ENCODE results near the gene MYOD1.

MYOD1 gene

DNA sequence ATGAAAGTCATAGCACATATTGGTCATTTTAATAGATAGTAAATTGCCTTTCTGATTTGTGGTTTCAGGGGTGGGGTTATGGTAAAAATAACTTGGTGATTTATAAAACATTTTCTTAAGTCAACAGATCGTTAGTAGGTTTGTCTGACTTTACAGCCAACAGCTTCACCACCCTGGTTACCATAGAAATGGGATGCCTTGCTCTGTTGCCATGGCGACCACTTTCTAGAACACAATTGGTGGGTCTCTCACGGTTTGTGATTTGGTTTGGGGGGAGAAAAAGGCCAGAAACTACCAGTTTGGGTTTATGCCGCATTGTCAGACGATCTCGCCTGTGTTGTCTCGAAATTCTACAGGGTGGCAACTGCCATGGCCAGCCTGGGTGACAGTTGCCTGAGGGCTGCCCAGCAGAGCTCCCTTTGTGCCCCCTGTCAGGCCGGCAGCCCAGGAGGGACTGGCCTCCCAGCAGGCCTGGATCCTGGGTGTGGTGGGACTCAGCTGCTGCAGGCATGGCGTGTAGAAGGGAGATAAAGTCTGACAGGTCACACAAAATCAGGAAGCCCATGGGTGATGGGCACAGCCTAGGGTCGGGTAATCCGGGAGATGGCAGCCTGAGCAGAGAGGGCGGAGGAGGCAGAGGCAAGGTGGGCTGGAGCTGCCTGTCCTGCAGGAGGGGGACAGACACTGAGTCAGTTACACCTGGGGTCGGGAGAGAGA, 46.1 kb downstream of the MYOD1 start:
- TF ChIP-seq, protein P1, sequence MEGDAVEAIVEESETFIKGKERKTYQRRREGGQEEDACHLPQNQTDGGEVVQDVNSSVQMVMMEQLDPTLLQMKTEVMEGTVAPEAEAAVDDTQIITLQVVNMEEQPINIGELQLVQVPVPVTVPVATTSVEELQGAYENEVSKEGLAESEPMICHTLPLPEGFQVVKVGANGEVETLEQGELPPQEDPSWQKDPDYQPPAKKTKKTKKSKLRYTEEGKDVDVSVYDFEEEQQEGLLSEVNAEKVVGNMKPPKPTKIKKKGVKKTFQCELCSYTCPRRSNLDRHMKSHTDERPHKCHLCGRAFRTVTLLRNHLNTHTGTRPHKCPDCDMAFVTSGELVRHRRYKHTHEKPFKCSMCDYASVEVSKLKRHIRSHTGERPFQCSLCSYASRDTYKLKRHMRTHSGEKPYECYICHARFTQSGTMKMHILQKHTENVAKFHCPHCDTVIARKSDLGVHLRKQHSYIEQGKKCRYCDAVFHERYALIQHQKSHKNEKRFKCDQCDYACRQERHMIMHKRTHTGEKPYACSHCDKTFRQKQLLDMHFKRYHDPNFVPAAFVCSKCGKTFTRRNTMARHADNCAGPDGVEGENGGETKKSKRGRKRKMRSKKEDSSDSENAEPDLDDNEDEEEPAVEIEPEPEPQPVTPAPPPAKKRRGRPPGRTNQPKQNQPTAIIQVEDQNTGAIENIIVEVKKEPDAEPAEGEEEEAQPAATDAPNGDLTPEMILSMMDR (IDR thresholded peaks at IDR 0.05; ENCODE audit: borderline replicate concordance, insufficient read depth, low read depth, low read length) = no peak
- no peak overlapping the region for H3K4me3 ChIP-seq (ENCODE audit: low read depth, low read length)

DNA sequence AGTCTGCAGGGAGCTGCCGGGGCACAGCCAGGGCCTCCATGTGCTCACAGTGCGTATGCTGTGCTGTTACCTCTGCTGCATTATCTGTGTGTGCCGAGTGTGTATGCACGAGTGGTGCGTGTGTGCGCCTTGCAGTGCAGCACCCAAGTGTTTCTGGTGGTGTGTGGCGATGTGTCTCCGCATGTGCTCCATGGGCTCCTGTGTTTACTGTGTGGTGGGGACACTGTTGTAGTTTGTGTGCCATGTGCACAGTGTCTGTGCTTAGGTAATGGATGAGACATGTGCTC, 46.6 kb downstream of the MYOD1 start:
- H3K4me3 ChIP-seq (ENCODE audit: low read depth, low read length) = no peak overlapping the region
- TF ChIP-seq, protein P1 (IDR thresholded peaks at IDR 0.05; ENCODE audit: borderline replicate concordance, insufficient read depth, low read depth, low read length) = no peak

DNA sequence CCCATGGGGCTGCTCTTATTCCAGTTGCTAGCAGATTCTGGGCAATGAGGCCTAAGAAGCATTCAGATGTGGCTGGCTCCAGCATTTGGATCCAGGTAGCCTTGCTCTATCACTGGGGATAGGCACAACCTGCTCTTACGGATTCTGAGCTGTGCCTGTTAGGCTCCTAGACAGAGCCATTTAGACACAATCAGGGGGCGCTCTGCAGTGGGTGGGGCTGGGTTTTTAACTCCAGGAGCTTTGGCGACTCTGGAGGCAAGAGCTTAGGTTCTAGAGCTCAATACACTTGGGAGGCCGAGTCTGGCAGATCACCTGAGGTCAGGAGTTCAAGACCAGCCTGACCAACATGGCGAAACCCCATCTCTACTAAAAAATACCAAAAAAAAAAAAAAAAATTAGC, 47.2 kb downstream of the MYOD1 start:
- H3K4me3 ChIP-seq (ENCODE audit: low read depth, low read length) = no peak overlapping the region
- TF ChIP-seq, protein P1 (IDR thresholded peaks at IDR 0.05; ENCODE audit: borderline replicate concordance, insufficient read depth, low read depth, low read length) = no peak

DNA sequence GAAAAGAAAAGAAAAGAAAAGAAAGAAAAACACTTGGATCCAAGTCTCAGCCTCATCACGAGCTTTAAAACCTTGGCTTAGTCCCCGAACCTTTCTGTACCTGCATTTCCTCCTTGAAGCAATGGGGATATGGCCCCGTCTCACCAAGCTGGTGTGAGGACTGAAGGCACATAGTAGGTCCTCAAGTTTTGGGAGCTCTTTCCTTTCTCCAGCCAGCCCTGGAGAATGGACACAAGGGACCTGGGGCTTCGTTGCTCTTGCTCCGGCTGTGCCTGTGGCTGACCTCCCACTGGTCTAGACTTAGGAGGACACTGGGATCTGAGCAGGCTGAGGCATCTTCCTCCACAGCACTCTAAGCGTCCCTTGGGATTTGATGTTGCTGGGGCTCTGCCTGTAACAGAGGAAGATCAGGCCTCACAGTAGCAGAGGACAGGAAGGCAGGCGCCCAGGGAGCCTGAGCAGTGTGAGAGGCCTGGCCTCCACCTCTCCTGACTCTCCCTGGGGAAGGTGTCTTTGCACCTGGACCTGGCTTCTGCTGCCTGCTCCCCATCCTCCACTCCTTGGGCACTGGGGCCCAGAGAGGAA, 48.0 kb downstream of the MYOD1 start:
- TF ChIP-seq, protein P1 (IDR thresholded peaks at IDR 0.05; ENCODE audit: borderline replicate concordance, insufficient read depth, low read depth, low read length) = no peak
- H3K4me3 ChIP-seq (ENCODE audit: low read depth, low read length) = no peak overlapping the region

DNA sequence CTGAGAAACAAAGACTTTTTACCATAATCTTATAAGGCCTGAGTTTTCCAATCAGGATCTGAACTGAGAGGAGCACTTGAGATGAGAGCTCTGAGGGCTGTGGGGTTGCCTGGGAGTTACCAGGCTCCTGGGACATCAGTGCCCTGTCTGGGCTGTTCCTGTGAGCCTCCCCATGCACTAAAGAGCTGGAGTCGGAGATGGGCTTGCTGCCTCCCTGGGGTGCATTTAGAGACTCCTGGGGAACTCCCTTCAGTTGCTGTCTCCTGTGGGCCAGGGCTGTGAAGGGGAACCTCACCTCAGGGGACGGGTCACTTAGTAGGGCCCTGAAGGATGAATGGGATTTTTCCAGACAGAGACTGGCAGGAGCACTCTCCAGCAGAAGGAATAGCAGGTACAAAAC, 48.5 kb downstream of the MYOD1 start:
- no peak overlapping the region for H3K4me3 ChIP-seq (ENCODE audit: low read depth, low read length)
- TF ChIP-seq, protein P1 (IDR thresholded peaks at IDR 0.05; ENCODE audit: borderline replicate concordance, insufficient read depth, low read depth, low read length) = no peak

DNA sequence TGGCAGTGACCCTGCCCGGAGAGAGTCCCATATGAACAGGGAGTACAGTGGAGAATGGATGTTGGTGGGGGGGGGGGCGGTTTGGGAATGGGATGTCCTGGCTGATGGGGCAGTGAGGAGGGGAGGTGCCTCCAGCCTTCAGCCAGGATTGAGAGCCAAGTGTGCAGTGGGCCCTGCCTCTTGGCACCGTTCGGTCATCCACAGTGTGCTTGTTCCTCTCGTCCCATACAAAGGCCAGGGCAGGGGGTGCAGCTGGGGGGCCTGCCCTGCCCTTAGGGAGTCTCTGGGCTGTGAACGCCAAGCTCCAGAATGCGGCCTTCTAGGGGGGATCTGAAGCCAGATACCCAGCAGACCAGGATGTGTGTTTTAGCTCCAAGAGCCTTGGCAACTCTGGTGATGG, 49.2 kb downstream of the MYOD1 start:
- TF ChIP-seq, protein P1 (IDR thresholded peaks at IDR 0.05; ENCODE audit: borderline replicate concordance, insufficient read depth, low read depth, low read length) = no peak
- H3K4me3 ChIP-seq (ENCODE audit: low read depth, low read length) = no peak overlapping the region

DNA sequence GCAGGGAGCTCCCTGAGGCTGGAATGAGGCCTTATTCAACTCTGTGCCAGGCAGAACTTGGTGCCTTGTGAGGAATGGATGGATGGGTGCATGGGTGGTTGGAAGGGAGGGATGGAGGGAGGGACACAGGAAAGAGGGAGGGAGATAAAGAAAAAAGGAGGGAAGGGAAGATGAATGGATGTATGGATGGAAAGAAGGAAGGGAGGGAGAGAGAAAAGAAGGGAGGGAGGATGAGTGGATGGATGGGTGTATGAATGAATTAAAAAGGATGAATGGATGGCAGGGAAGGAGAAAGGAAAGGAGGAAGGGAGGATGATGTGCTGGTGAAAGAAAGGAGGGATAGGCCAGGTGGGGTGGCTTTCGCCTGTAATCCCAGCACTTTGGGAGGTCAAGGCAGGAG, 49.8 kb downstream of the MYOD1 start:
- TF ChIP-seq, protein P1 (IDR thresholded peaks at IDR 0.05; ENCODE audit: borderline replicate concordance, insufficient read depth, low read depth, low read length) = no peak
- H3K4me3 ChIP-seq (ENCODE audit: low read depth, low read length) = no peak overlapping the region
